ENCODE results near the gene COLQ. TPM values are rescaled to one million over a fixed set of nuclear protein-coding genes. Genes with fewer than 3 reads are reported as not detected.

The COLQ gene
- total RNA-seq: 0.15 and 0.17 TPM in 2 replicates

GRCh38 chr3:15521573-15521965 lies at the start of gene COLQ:
Gene COLQ (minus strand): TSS chr3:15521706. CDS start chr3:15521625, 81 bp downstream.

GRCh38 chr3:15427182-15427880 lies 94.2 kb downstream of the COLQ start, which contains the start of the genes EAF1 and METTL6:
Gene EAF1 (plus strand): TSS chr3:15427598. CDS start chr3:15427780, 182 bp downstream.
Gene METTL6 (minus strand): TSS chr3:15427544. CDS start chr3:15426511, 1,033 bp downstream.

Other genes starting within 250 kb of the COLQ start
- gene SH3BP5, start 189.1 kb downstream of the COLQ start, total RNA-seq: 6.5 and 6.6 TPM in 2 replicates
- 16.0 and 24.1 TPM in 2 replicates for gene METTL6, start 94.2 kb downstream of the COLQ start, total RNA-seq
- 12.6 and 13.8 TPM in 2 replicates for gene EAF1, start 94.1 kb downstream of the COLQ start, total RNA-seq
- gene HACL1, start 79.9 kb upstream of the COLQ start, total RNA-seq: 13.1 and 13.5 TPM in 2 replicates
- gene BTD, start 80.0 kb upstream of the COLQ start, total RNA-seq: 10.9 and 12.8 TPM in 2 replicates